PC-3 (cell line): ENCODE measurements around the gene USP17L18.
"Not testable (repeated sequence)": the region's sequence is repeated elsewhere in the genome, so short reads cannot be mapped to it uniquely, and the experiment has no call there.

Source experiments
- CTCF ChIP-seq: fragments of 300-600 bp; sonication (generic); conservative IDR thresholded peaks from 2 replicates; pipeline ENCODE4 v1.5.1; 2017; ENCODE audit warnings: antibody characterized with exemption, low read depth, mild to moderate bottlenecking, low read length
- EZH2 ChIP-seq: fragments of 300-600 bp; sonication (generic); IDR thresholded peaks from one replicate; pipeline ENCODE4 v1.6.1; 2017; ENCODE audit warnings: antibody characterized with exemption, mild to moderate bottlenecking, low read length; ENCODE audit not compliant: unreplicated experiment
- EZH2phosphoT487 ChIP-seq: fragments of 300-600 bp; sonication (generic); IDR thresholded peaks from 2 replicates; pipeline ENCODE4 v1.6.1; 2018; ENCODE audit warnings: mild to moderate bottlenecking, antibody characterized with exemption, low read length, borderline replicate concordance

DNA sequence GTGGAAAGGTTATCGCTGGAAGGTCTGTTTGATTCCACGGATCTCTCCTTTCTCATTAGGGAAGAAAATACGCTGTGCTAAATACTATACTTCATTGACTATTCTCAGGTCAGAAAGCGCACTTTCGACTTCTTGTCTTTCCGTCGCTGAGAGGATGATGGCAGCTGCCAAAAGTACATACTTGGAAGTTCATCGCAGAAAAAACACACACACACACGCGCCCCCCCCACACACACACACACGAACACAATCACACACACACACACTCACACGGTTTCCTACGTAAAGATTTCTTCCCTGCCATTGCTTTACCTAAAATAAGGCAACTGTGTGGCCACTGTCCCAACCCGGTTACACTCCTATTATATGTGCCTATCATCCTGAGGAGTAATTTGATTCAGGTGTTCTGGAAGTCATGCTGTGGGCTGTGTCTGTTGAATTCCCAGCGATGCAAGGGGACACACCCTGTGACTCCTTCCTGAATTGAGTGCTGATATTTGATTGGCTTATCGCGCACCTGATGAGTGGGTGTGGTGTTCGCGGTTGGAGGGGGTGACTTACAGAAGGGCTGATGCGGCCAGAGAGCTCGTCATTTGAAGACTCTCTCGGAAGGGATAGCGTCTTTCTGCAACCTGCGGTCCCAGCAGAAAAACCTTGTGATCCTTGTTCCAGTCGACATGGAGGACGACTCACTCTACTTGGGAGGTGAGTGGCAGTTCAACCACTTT lies at the start of gene USP17L18:
- TF ChIP-seq CTCF, EZH2, EZH2phosphoT487: not testable (repeated sequence)
